ENCODE results near the gene TRAF4.
A peak's percentile ranks its signal among the peaks of the same experiment; 100 is the strongest.

Gene TRAF4

GRCh38 chr17:28706471-28707338 is 37.1 kb upstream of the TRAF4 start:
- TF ChIP-seq BHLHE40 (IDR thresholded peaks at IDR 0.05; ENCODE audit: borderline replicate concordance) (no peak), ELF4 (IDR thresholded peaks at IDR 0.05) (no peak), PKNOX1 (IDR thresholded peaks at IDR 0.05) (no peak), ARNT (IDR thresholded peaks at IDR 0.05) (no peak), CTBP1 (IDR thresholded peaks at IDR 0.05; ENCODE audit: borderline replicate concordance) (no peak), TARDBP (IDR thresholded peaks at IDR 0.05) (no peak), HDGF (IDR thresholded peaks at IDR 0.05; ENCODE audit: borderline replicate concordance) (no peak), ZNF384 (IDR thresholded peaks at IDR 0.05) (no peak), L3MBTL2 (conservative IDR thresholded peaks at IDR 0.05) (no peak), NFRKB (IDR thresholded peaks at IDR 0.05) (no peak), FOXA1 (IDR thresholded peaks at IDR 0.05) (no peak), FOXK2 (IDR thresholded peaks at IDR 0.05) (no peak), SP1 (IDR thresholded peaks at IDR 0.05) (no peak), SUZ12 (IDR thresholded peaks at IDR 0.05) (no peak), FOXM1 (IDR thresholded peaks at IDR 0.05; ENCODE audit: borderline replicate concordance) (no peak), LEF1 (IDR thresholded peaks at IDR 0.05; ENCODE audit: borderline replicate concordance) (no peak)
- DNase-seq (ENCODE audit: extremely low spot score): no peak
- ChIA-PET CTCF (interaction anchor here (1.1 kb wide), 1 partner anchor 18 kb away, joined by 3 read pairs; no protein-coding TSS in a partner anchor), POLR2A (interaction anchor here (1.1 to 15.7 kb wide), 3 partner anchors 9 to 45 kb away, joined by 3 to 309 read pairs (median 3); partner anchors contain the start of genes NEK8, RPL23A, SDF2 and SUPT6H)

- ChIA-PET POLR2A (interaction anchor here (15.7 kb wide), 1 partner anchor 17 kb away, joined by 309 read pairs; the partner anchor contains the start of genes NEK8, RPL23A and TLCD1), CTCF (interaction anchor here (1.1 kb wide), 1 partner anchor 18 kb away, joined by 3 read pairs; no protein-coding TSS in a partner anchor)
- TF ChIP-seq PKNOX1 (IDR thresholded peaks at IDR 0.05) (no peak), L3MBTL2 (conservative IDR thresholded peaks at IDR 0.05) (no peak), SP1 (IDR thresholded peaks at IDR 0.05) (no peak), FOXK2 (IDR thresholded peaks at IDR 0.05) (no peak), ELF4 (IDR thresholded peaks at IDR 0.05) (no peak), FOXM1 (IDR thresholded peaks at IDR 0.05; ENCODE audit: borderline replicate concordance) (no peak), NFRKB (IDR thresholded peaks at IDR 0.05) (no peak), HDGF (IDR thresholded peaks at IDR 0.05; ENCODE audit: borderline replicate concordance) (no peak), SUZ12 (IDR thresholded peaks at IDR 0.05) (no peak), LEF1 (IDR thresholded peaks at IDR 0.05; ENCODE audit: borderline replicate concordance) (no peak)
- DNase-seq (ENCODE audit: extremely low spot score): no peak
These were observed 36.5 kb upstream of the TRAF4 start for GRCh38 chr17:28707339-28707720.

GRCh38 chr17:28710861-28711722 is 32.7 kb upstream of the TRAF4 start:
- TF ChIP-seq TARDBP (IDR thresholded peaks at IDR 0.05) (no peak), ELF4 (IDR thresholded peaks at IDR 0.05) (0 out of 2 replicates have a peak, but pooled peaks have one; percentile 34), NFRKB (IDR thresholded peaks at IDR 0.05) (no peak), L3MBTL2 (conservative IDR thresholded peaks at IDR 0.05) (peak; percentile 94)
- peak; percentile 85 for DNase-seq (ENCODE audit: extremely low spot score)
- CTCF ChIA-PET: interaction anchor here (0.7 to 2.8 kb wide), 6 partner anchors 8 to 122 kb away, joined by 3 to 14 read pairs (median 4); partner anchors contain the start of genes RPL23A and TLCD1
- POLR2A ChIA-PET: interaction anchor here (0.7 to 15.7 kb wide), 18 partner anchors 9 to 241 kb away, joined by 3 to 309 read pairs (median 4); partner anchors contain the start of genes BLTP2, FAM222B, NEK8 and PHF12

- TF ChIP-seq ARNT (IDR thresholded peaks at IDR 0.05): no peak
- no peak for TF ChIP-seq HDGF (IDR thresholded peaks at IDR 0.05; ENCODE audit: borderline replicate concordance)
- no peak for TF ChIP-seq CTBP1 (IDR thresholded peaks at IDR 0.05; ENCODE audit: borderline replicate concordance)
- no peak for TF ChIP-seq ELF4 (IDR thresholded peaks at IDR 0.05)
- no peak for TF ChIP-seq FOXA1 (IDR thresholded peaks at IDR 0.05)
- no peak for TF ChIP-seq TARDBP (IDR thresholded peaks at IDR 0.05)
- no peak for TF ChIP-seq ZNF384 (IDR thresholded peaks at IDR 0.05)
- TF ChIP-seq FOXM1 (IDR thresholded peaks at IDR 0.05; ENCODE audit: borderline replicate concordance): no peak
- no peak; the same call in 1 of the 2 replicates for TF ChIP-seq L3MBTL2 (conservative IDR thresholded peaks at IDR 0.05)
- TF ChIP-seq BHLHE40 (IDR thresholded peaks at IDR 0.05; ENCODE audit: borderline replicate concordance): no peak
- no peak for TF ChIP-seq NFRKB (IDR thresholded peaks at IDR 0.05)
- no peak for TF ChIP-seq SP1 (IDR thresholded peaks at IDR 0.05)
- no peak for TF ChIP-seq FOXK2 (IDR thresholded peaks at IDR 0.05)
- TF ChIP-seq LEF1 (IDR thresholded peaks at IDR 0.05; ENCODE audit: borderline replicate concordance): no peak
- no peak for TF ChIP-seq SUZ12 (IDR thresholded peaks at IDR 0.05)
- POLR2A ChIA-PET: interaction anchor here (0.7 to 15.7 kb wide), 16 partner anchors 10 to 240 kb away, joined by 3 to 309 read pairs (median 4); partner anchors contain the start of genes BLTP2, NEK8, PHF12 and RPL23A
- CTCF ChIA-PET: interaction anchor here (1.3 to 2.8 kb wide), 3 partner anchors 10 to 67 kb away, joined by 3 to 14 read pairs (median 10); partner anchors contain the start of genes BLTP2 and TLCD1
- DNase-seq (ENCODE audit: extremely low spot score): peak; percentile 18
These were observed 32.1 kb upstream of the TRAF4 start, which contains the start of gene PROCA1 for GRCh38 chr17:28711723-28712031. Gene PROCA1 (minus strand): TSS chr17:28711888. CDS start chr17:28711660, 228 bp downstream.

GRCh38 chr17:28712032-28712704 is 31.6 kb upstream of the TRAF4 start:
- CTCF ChIA-PET: interaction anchor here (0.8 to 2.8 kb wide), 4 partner anchors 10 to 68 kb away, joined by 3 to 14 read pairs (median 6); partner anchors contain the start of genes BLTP2 and TLCD1
- peak; percentile 16 for DNase-seq (ENCODE audit: extremely low spot score)
- TF ChIP-seq L3MBTL2 (conservative IDR thresholded peaks at IDR 0.05) (no peak; the same call in 1 of the 2 replicates), BHLHE40 (IDR thresholded peaks at IDR 0.05; ENCODE audit: borderline replicate concordance) (no peak)
- POLR2A ChIA-PET: interaction anchor here (1.0 to 15.7 kb wide), 5 partner anchors 10 to 68 kb away, joined by 4 to 309 read pairs (median 5); partner anchors contain the start of genes BLTP2, NEK8, RPL23A and TLCD1

All from HEK293T (cell line).